ENCODE results near the gene GALNT18.

DNA sequence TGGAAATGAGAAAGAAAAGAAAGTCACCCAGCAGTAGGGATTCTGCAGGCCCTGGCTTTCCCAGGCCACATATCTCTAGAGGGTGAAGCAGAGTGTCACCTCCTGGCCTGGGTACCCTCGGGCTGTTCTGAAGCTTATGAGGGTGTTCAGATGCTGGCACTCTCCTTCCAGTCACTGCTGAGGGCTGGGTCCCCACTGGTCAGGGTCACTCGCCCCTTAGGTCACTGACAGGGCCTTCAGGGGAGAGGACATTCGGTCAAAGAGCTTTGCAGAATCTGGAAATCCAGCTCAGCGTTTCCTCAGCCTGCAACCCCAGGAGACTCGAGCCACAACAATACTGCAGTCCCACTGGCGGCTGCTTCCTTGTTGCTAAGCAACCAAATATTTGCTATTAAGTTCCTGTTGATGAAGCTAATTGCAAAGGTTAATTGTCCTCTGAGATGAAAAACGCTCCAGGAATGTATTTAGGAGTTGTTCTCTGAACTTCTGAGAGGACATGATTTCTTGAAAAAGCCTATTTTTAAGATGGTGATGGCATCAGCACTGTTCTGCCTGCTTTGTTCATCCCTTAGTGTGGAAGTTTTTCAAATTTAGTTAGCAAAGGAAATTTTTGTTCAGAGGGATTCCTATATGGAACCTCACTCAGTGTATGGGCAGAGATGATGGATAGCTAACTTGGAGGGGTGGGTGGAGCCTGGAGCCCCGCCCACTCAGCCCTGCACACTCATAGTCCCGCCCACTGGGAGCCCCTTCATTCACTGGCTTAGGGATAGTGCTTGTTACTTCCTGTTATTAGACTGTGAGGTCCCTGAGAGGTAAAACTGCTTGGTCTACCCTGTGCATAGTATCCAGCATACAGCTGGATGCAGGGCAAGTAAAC lies 378.0 kb downstream of the GALNT18 start:
- TF ChIP-seq CTCF (optimal IDR thresholded peaks at IDR 0.05 in 1 of 3, IDR thresholded peaks at IDR 0.05 in 1 of 3, conservative IDR thresholded peaks at IDR 0.05 in 1 of 3; ENCODE audit: extremely low read depth in 1 of 3, insufficient read depth in 2 of 3, low read length in 3 of 3) (no peak), EZH2 (IDR thresholded peaks at IDR 0.05; ENCODE audit: low read length) (no peak)

Measured in keratinocyte (primary cell).